H9 (cell line): ENCODE measurements around the gene CFAP43. TPM values are rescaled to one million over a fixed set of nuclear protein-coding genes. Genes with fewer than 3 reads are reported as not detected.

Experiments
- DNase-seq: peaks from one replicate; pipeline ENCODE4 v3.0.0-alpha.2; 2017
- H2AFZ ChIP-seq: one replicate; pipeline ENCODE4 v1.6.1; 2013; ENCODE audit warnings: mild to moderate bottlenecking, low read length, control low read depth, moderate library complexity
- H2AK5ac ChIP-seq: 2 replicates; pipeline ENCODE4 v1.6.1; 2013; ENCODE audit warnings: low read length, control low read depth, mixed read lengths; ENCODE audit not compliant: insufficient read length
- H2BK120ac ChIP-seq: one replicate; pipeline ENCODE4 v1.6.1; 2013; ENCODE audit warnings: low read depth, mild to moderate bottlenecking, low read length, control low read depth, inconsistent platforms; ENCODE audit not compliant: poor library complexity, severe bottlenecking
- H2BK12ac ChIP-seq: 2 replicates; pipeline ENCODE4 v1.6.1; 2013; ENCODE audit warnings: low read length, control low read depth, mixed read lengths, low read depth; ENCODE audit not compliant: insufficient read length
- H2BK15ac ChIP-seq: 2 replicates; pipeline ENCODE4 v1.6.1; 2013; ENCODE audit warnings: low read depth, low read length, control low read depth
- H2BK20ac ChIP-seq: one replicate; pipeline ENCODE4 v1.6.1; 2013; ENCODE audit warnings: low read depth, mild to moderate bottlenecking, low read length, control low read depth, inconsistent platforms; ENCODE audit not compliant: poor library complexity, severe bottlenecking
- H2BK5ac ChIP-seq: 2 replicates; pipeline ENCODE4 v1.6.1; 2013; ENCODE audit warnings: low read length, control low read depth, mixed read lengths; ENCODE audit not compliant: insufficient read length
- H3K14ac ChIP-seq: 2 replicates; pipeline ENCODE4 v1.6.1; 2013; ENCODE audit warnings: low read length, control low read depth; ENCODE audit not compliant: insufficient read depth
- H3K18ac ChIP-seq: 2 replicates; pipeline ENCODE4 v1.6.1; 2013; ENCODE audit warnings: low read depth, mild to moderate bottlenecking, mixed read lengths, low read length, control low read depth; ENCODE audit not compliant: insufficient read length
- H3K23ac ChIP-seq: 2 replicates; pipeline ENCODE4 v1.6.1; 2013; ENCODE audit warnings: low read length, control low read depth, mixed read lengths, low read depth; ENCODE audit not compliant: insufficient read length
- H3K23me2 ChIP-seq: 2 replicates; pipeline ENCODE4 v1.6.1; 2013; ENCODE audit warnings: low read depth, mild to moderate bottlenecking, mixed read lengths, low read length, control low read depth; ENCODE audit not compliant: insufficient read length, poor library complexity, severe bottlenecking
- H3K27ac ChIP-seq: 2 replicates; pipeline ENCODE4 v1.5.1; 2013; ENCODE audit warnings: low read length, control low read depth, mixed read lengths, low read depth; ENCODE audit not compliant: insufficient read length
- H3K27me3 ChIP-seq: 2 replicates; pipeline ENCODE4 v1.6.1; 2013; ENCODE audit warnings: low read length, control low read depth, inconsistent platforms; ENCODE audit not compliant: insufficient read depth
- H3K4ac ChIP-seq: 2 replicates; pipeline ENCODE4 v1.6.1; 2013; ENCODE audit warnings: low read depth, mild to moderate bottlenecking, control low read depth, inconsistent platforms, low read length, moderate library complexity
- H3K4me1 ChIP-seq: 2 replicates; pipeline ENCODE4 v1.6.1; 2013; ENCODE audit warnings: low read length, control low read depth, inconsistent platforms; ENCODE audit not compliant: insufficient read depth
- H3K4me2 ChIP-seq: 2 replicates; pipeline ENCODE4 v1.6.1; 2013; ENCODE audit warnings: low read length, control low read depth, mixed read lengths; ENCODE audit not compliant: insufficient read length, insufficient read depth
- H3K56ac ChIP-seq: 2 replicates; pipeline ENCODE4 v1.6.1; 2013; ENCODE audit warnings: low read depth, mild to moderate bottlenecking, mixed read lengths, low read length, control low read depth; ENCODE audit not compliant: insufficient read length
- H3K79me1 ChIP-seq: 2 replicates; pipeline ENCODE4 v1.6.1; 2013; ENCODE audit warnings: low read depth, mild to moderate bottlenecking, moderate library complexity, low read length, control low read depth, inconsistent platforms; ENCODE audit not compliant: insufficient read depth, poor library complexity, severe bottlenecking
- H3K79me2 ChIP-seq: 2 replicates; pipeline ENCODE4 v1.6.1; 2013; ENCODE audit warnings: low read length, control low read depth, inconsistent platforms; ENCODE audit not compliant: insufficient read depth
- H3K9ac ChIP-seq: 2 replicates; pipeline ENCODE4 v1.6.1; 2013; ENCODE audit warnings: low read length, control low read depth, mixed read lengths; ENCODE audit not compliant: insufficient read length; ENCODE audit errors: extremely low read depth
- H3K9me3 ChIP-seq: one replicate; pipeline ENCODE4 v1.6.1; 2013; ENCODE audit warnings: low read depth, low read length, inconsistent platforms; ENCODE audit not compliant: control insufficient read depth
- H3T11ph ChIP-seq: one replicate; pipeline ENCODE4 v1.6.1; 2013; ENCODE audit warnings: mild to moderate bottlenecking, low read length, control low read depth, inconsistent platforms
- H4K20me1 ChIP-seq: one replicate; pipeline ENCODE4 v1.6.1; 2013; ENCODE audit not compliant: control insufficient read depth, insufficient read length, insufficient read depth
- H4K5ac ChIP-seq: 2 replicates; pipeline ENCODE4 v1.6.1; 2013; ENCODE audit warnings: low read depth, mild to moderate bottlenecking, mixed read lengths, low read length, control low read depth; ENCODE audit not compliant: insufficient read length
- H4K8ac ChIP-seq: replicated peaks from 2 replicates; pipeline ENCODE4 v1.6.1; 2013; ENCODE audit warnings: low read length, control low read depth, mixed read lengths, low read depth; ENCODE audit not compliant: insufficient read length
- H4K91ac ChIP-seq: 2 replicates; pipeline ENCODE4 v1.6.1; 2013; ENCODE audit warnings: low read depth, mild to moderate bottlenecking, moderate library complexity, mixed read lengths, low read length, control low read depth; ENCODE audit not compliant: insufficient read length
- H3K27ac Mint-ChIP-seq, 3 experiments: 2 replicates in 2 of 3; 3 replicates in 1 of 3; pipeline ENCODE4 v1.8.0; 2020 to 2021; ENCODE audit warnings: mixed read lengths in 3 of 3, mild to moderate bottlenecking in 1 of 3, moderate library complexity in 1 of 3
- H3K27me3 Mint-ChIP-seq: 2 replicates; pipeline ENCODE4 v1.8.0; 2021; ENCODE audit warnings: low read depth, mild to moderate bottlenecking, moderate library complexity, mixed read lengths
- H3K36me3 Mint-ChIP-seq, 3 experiments: 2 replicates in 2 of 3; 3 replicates in 1 of 3; pipeline ENCODE4 v1.8.0; 2020 to 2021; ENCODE audit warnings: low read depth in 3 of 3, mixed read lengths in 3 of 3; ENCODE audit not compliant: insufficient read depth in 1 of 3
- H3K4me1 Mint-ChIP-seq, 2 experiments: 2 replicates each; pipeline ENCODE4 v1.8.0; 2020; ENCODE audit warnings: mixed read lengths in 2 of 2
- H3K4me3 Mint-ChIP-seq, 2 experiments: 2 replicates in 1 of 2; 3 replicates in 1 of 2; pipeline ENCODE4 v1.8.0; 2020 to 2021; ENCODE audit warnings: mild to moderate bottlenecking in 2 of 2, mixed read lengths in 2 of 2, moderate library complexity in 1 of 2
- H3K9me3 Mint-ChIP-seq, 2 experiments: 2 replicates in 1 of 2; 3 replicates in 1 of 2; pipeline ENCODE4 v1.8.0; 2020; ENCODE audit warnings: mild to moderate bottlenecking in 2 of 2, mixed read lengths in 2 of 2, moderate library complexity in 1 of 2
- CTCF ChIP-seq: fragments of 200-600 bp; sonication (generic); conservative IDR thresholded peaks from 3 replicates; pipeline ENCODE4 v1.8.0; 2021; ENCODE audit warnings: antibody characterized with exemption, mild to moderate bottlenecking
- WGBS: extraction: QIAGEN DNeasy Blood & Tissue Kit; methylation state at CpG from one replicate; pipeline ENCODE4 v1.1.7; 2013; ENCODE audit warnings: missing lambda C conversion rate, low lambda C conversion rate, mixed read lengths; ENCODE audit not compliant: insufficient read length; ENCODE audit errors: extremely low coverage; 5-methylcytosine and 5-hydroxymethylcytosine counted together
- total RNA-seq: library from RNA; stranded (reverse); gene quantifications from 2 replicates; pipeline ENCODE4 v1.2.1, GENCODE V29; 2021

CFAP43 gene
- total RNA-seq, 1 experiment from 2014 or later = 0.26 TPM

GRCh38 chr10:104127411-104127810 lies 104.8 kb downstream of the CFAP43 start:
- Histone ChIP-seq H3K23ac (no peak overlapping the region), H3K23me2 (peaks cover under 1% of the 10 kb centered on the region), H2AK5ac (no peak overlapping the region), H4K91ac (no peak overlapping the region), H3K9me3 (no peaks in the 10 kb centered on the region), H3K4ac (no peak overlapping the region), H3K4me2 (no peak overlapping the region), H4K5ac (no peak overlapping the region), H2BK12ac (no peak overlapping the region), H3K79me1 (no peaks in the 10 kb centered on the region), H3K14ac (no peak overlapping the region), H3K79me2 (no peaks in the 10 kb centered on the region), H3K56ac (no peak overlapping the region), H3K18ac (no peak overlapping the region), H3K27ac (no peak overlapping the region), H2BK15ac (no peak overlapping the region), H3K4me1 (no peaks in the 10 kb centered on the region), H4K8ac (no peak overlapping the region), H2AFZ (no peak overlapping the region), H3T11ph (no peak overlapping the region), H2BK20ac (no peak overlapping the region), H3K9ac (no peak overlapping the region), H3K27me3 (no peaks in the 10 kb centered on the region), H4K20me1 (no peaks in the 10 kb centered on the region), H2BK5ac (no peak overlapping the region), H2BK120ac (no peak overlapping the region)
- Mint-ChIP-seq H3K4me3 (no peak overlapping the region), H3K27me3 (no peaks in the 10 kb centered on the region), H3K27ac (peak overlapping the region; percentile 30 to 65 (median 45); a peak in 6 of 7 replicates), H3K4me1 (peaks cover 19 to 23% of the 10 kb centered on the region in 2 experiments), H3K9me3 (no peaks in the 10 kb centered on the region), H3K36me3 (peaks cover 0 to 32% (median 3%) of the 10 kb centered on the region in 3 experiments; a peak in 5 of 7 replicates)
- peak; percentile 66 for TF ChIP-seq CTCF
- DNase-seq = peak; percentile 62
- WGBS = no CpG with 5 or more reads among the region's 2 CpGs
